Stimulated activated naive CD8-positive, alpha-beta T cell treated with anti-CD3 and anti-CD28 coated beads, Interleukin-15, Interleukin-2, amounts not matched to agents 100 ng/mL and 50 ng/mL, for 24 hours (primary cell): ENCODE results near the gene SPART.
A peak's percentile ranks its signal among the peaks of the same experiment; 100 is the strongest.

Source experiments
- H3K27ac Mint-ChIP-seq: one replicate; pipeline ENCODE4 v1.8.0; 2021; ENCODE audit warnings: mild to moderate bottlenecking, mixed read lengths
- H3K27me3 Mint-ChIP-seq: one replicate; pipeline ENCODE4 v1.8.0; 2021; ENCODE audit warnings: mixed read lengths
- H3K36me3 Mint-ChIP-seq: one replicate; pipeline ENCODE4 v1.8.0; 2021; ENCODE audit warnings: low read depth, mixed read lengths
- H3K4me1 Mint-ChIP-seq: one replicate; pipeline ENCODE4 v1.8.0; 2021; ENCODE audit warnings: low read depth, mixed read lengths
- H3K4me3 Mint-ChIP-seq: one replicate; pipeline ENCODE4 v1.8.0; 2021; ENCODE audit warnings: mild to moderate bottlenecking, mixed read lengths
- H3K9me3 Mint-ChIP-seq: one replicate; pipeline ENCODE4 v1.8.0; 2021; ENCODE audit warnings: mixed read lengths

SPART gene

DNA sequence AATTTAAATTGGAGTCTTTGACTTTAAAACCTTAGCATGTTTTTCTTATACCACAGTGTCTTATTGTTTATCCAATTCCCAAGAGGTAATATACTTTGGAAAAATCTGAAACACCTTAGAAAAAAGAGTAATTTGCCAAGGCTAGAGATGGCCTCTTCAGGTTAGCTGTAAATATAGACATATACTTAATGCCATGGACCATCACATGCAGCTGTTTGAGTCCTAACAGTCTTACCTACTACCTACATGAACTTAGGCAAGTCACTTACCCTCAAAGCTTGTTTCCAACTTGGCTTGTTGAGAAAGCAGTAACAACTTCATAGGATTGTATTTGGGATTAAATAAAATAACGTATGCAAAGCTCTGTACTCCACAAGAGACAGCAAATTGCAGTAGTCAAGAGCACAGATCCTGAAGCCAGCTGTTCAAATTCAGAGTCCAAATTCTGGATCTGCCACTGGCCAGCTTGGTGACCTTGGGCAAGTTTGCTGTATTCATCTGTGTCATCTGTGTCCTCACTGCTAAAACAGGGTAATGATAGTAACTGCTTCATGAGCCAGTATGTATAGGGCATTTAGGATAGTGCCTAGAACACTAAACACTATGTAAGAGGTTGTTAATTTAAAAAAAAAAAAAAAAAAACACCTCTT is 13.2 kb upstream of the SPART start:
- H3K9me3 Mint-ChIP-seq: no peaks in the 10 kb centered on the region
- peaks cover 3% of the 10 kb centered on the region for H3K27me3 Mint-ChIP-seq
- H3K4me3 Mint-ChIP-seq: no peak overlapping the region
- H3K27ac Mint-ChIP-seq: no peak overlapping the region
- no peaks in the 10 kb centered on the region for H3K36me3 Mint-ChIP-seq
- no peaks in the 10 kb centered on the region for H3K4me1 Mint-ChIP-seq

- H3K36me3 Mint-ChIP-seq: no peaks in the 10 kb centered on the region
- H3K27ac Mint-ChIP-seq: no peak overlapping the region
- no peaks in the 10 kb centered on the region for H3K4me1 Mint-ChIP-seq
- H3K27me3 Mint-ChIP-seq: peaks cover 3% of the 10 kb centered on the region
- H3K4me3 Mint-ChIP-seq: no peak overlapping the region
- H3K9me3 Mint-ChIP-seq: no peaks in the 10 kb centered on the region
These were observed 12.1 kb upstream of the SPART start for GRCh38 chr13:36358175-36358718.

- no peak overlapping the region for H3K4me3 Mint-ChIP-seq
- H3K27me3 Mint-ChIP-seq: peaks cover 3% of the 10 kb centered on the region
- H3K9me3 Mint-ChIP-seq: no peaks in the 10 kb centered on the region
These were observed 11.5 kb upstream of the SPART start for GRCh38 chr13:36357692-36358091.

DNA sequence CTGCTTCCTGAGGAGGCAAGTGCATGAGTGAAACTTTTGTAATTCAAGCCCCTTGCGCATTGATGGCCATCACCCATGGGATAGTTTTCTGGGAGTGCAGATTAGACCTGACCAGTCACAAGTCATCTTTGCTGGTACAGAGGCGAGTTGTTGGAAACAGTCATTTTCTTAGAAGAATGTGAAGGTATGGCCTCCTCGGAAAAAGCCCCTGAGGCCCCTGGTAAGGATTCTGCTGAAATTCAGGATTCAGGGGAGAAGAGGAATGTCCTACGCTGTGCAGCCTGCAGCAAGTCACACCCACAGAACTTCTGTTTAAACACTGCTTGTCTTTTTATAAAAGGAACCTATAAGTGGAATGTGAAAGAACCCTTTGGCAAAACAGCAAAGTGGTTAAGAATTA is 11.0 kb upstream of the SPART start:
- Mint-ChIP-seq H3K27ac (no peak overlapping the region), H3K9me3 (no peaks in the 10 kb centered on the region), H3K27me3 (peaks cover 6% of the 10 kb centered on the region), H3K4me1 (no peaks in the 10 kb centered on the region), H3K4me3 (no peak overlapping the region), H3K36me3 (no peaks in the 10 kb centered on the region)

More at GRCh38 chr13:36357692-36358091, 11.5 kb upstream of the SPART start:
- Mint-ChIP-seq H3K27ac (no peak overlapping the region), H3K4me1 (no peaks in the 10 kb centered on the region), H3K36me3 (no peaks in the 10 kb centered on the region)

DNA sequence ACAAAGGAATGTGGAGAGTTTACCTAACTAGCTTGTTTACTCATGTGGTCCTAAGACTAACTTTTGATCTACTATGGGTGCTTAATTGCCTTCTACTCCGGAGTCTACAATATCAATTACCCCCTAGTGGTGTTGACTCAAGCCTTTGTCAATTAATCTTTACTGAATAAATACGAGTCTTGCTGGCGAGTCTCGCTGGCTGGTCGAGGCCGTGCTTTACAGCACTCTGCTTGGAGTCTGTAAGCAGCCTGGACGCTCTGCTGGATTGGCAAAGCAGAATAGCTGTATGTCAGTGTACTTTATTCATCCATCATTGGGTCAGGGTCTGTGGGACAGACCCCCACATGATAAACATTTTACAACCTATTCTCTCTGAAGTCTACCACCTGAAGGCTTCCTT is 9.9 kb upstream of the SPART start:
- no peaks in the 10 kb centered on the region for H3K9me3 Mint-ChIP-seq
- no peaks in the 10 kb centered on the region for H3K36me3 Mint-ChIP-seq
- H3K4me3 Mint-ChIP-seq: no peak overlapping the region
- H3K4me1 Mint-ChIP-seq: no peaks in the 10 kb centered on the region
- H3K27me3 Mint-ChIP-seq: peaks cover 6% of the 10 kb centered on the region
- H3K27ac Mint-ChIP-seq: no peak overlapping the region

DNA sequence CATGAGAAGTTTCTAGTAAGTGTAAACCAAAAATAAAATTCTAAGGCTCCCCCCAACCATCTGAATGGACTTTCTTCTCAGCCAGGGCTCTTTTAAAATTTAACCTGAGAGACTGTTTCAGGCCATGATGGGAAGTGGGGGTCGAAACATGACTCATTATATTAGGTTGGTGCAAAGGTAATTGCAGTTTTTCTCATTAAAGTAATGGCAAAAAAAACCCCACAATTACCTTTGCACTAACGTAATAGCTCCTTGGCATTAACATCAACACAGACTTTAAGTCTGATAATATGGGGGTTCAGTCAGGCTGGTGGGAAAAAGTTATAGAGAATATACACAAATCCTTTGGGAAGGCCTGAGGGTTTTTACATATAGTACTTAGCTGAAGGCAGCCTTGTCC is 9.4 kb upstream of the SPART start:
- Mint-ChIP-seq H3K36me3 (no peaks in the 10 kb centered on the region), H3K4me3 (no peak overlapping the region), H3K27ac (no peak overlapping the region), H3K4me1 (no peaks in the 10 kb centered on the region), H3K27me3 (peaks cover 6% of the 10 kb centered on the region), H3K9me3 (no peaks in the 10 kb centered on the region)

GRCh38 chr13:36354842-36355623 is 8.8 kb upstream of the SPART start:
- peaks cover 6% of the 10 kb centered on the region for H3K27me3 Mint-ChIP-seq
- H3K4me1 Mint-ChIP-seq: no peaks in the 10 kb centered on the region
- H3K27ac Mint-ChIP-seq: no peak overlapping the region
- no peak overlapping the region for H3K4me3 Mint-ChIP-seq
- H3K36me3 Mint-ChIP-seq: no peaks in the 10 kb centered on the region
- H3K9me3 Mint-ChIP-seq: no peaks in the 10 kb centered on the region

DNA sequence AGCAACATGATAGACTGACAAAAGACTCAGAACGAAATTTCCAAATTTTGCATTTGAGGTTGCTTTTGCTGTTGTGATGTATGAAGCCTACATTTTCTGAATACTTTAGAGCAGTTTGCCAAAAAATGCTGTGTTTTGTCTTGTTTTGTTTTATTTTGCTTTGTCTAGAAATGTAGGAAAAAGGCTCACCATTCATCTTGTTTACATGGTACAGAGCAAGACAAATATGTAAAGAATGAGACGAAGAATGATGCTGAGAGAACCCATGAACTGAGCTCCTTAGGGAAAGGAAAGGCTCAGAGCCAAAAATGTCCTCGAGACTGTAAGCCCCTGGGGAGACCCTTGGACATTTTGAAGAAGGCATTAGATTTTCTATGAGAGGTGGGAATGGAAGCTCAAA is 6.8 kb upstream of the SPART start:
- Mint-ChIP-seq H3K9me3 (no peaks in the 10 kb centered on the region), H3K27ac (no peak overlapping the region), H3K4me1 (no peaks in the 10 kb centered on the region), H3K36me3 (no peaks in the 10 kb centered on the region), H3K27me3 (peaks cover 4% of the 10 kb centered on the region), H3K4me3 (no peak overlapping the region)

DNA sequence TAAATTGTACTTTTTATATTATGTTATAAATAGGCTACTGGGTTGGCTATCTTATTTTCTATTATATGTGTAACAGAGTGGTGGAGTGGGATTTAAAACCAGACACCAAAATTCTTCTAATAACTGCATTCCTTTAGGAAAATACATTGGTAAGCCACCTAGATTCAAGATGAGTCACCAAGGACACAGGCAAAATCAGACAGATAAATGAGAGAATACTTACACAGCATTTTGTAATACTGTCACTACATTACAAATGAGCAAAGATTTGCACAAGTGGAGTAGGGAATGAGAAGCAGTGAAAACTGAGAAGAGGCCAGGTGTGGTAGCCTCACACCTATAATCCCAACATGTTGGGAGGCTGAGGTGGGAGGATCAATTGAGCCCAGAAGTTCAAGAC is 6.2 kb upstream of the SPART start:
- H3K27me3 Mint-ChIP-seq: peaks cover 4% of the 10 kb centered on the region
- H3K36me3 Mint-ChIP-seq: no peaks in the 10 kb centered on the region
- no peaks in the 10 kb centered on the region for H3K9me3 Mint-ChIP-seq
- no peak overlapping the region for H3K4me3 Mint-ChIP-seq
- H3K27ac Mint-ChIP-seq: no peak overlapping the region
- H3K4me1 Mint-ChIP-seq: no peaks in the 10 kb centered on the region

GRCh38 chr13:36347531-36348210 is 1.5 kb upstream of the SPART start:
- H3K36me3 Mint-ChIP-seq: no peaks in the 10 kb centered on the region
- H3K9me3 Mint-ChIP-seq: no peaks in the 10 kb centered on the region
- H3K27ac Mint-ChIP-seq: no peak overlapping the region

GRCh38 chr13:36345438-36346221 is 564 bp downstream of the SPART start:
- Mint-ChIP-seq H3K9me3 (no peaks in the 10 kb centered on the region), H3K4me1 (peaks cover 40% of the 10 kb centered on the region), H3K36me3 (no peaks in the 10 kb centered on the region), H3K4me3 (peak overlapping the region; percentile 90), H3K27ac (peak overlapping the region; percentile 86), H3K27me3 (no peaks in the 10 kb centered on the region)

More at GRCh38 chr13:36347531-36348210, 1.5 kb upstream of the SPART start:
- peaks cover 28% of the 10 kb centered on the region for H3K4me1 Mint-ChIP-seq
- no peak overlapping the region for H3K4me3 Mint-ChIP-seq
- peaks cover 4% of the 10 kb centered on the region for H3K27me3 Mint-ChIP-seq

- H3K4me1 Mint-ChIP-seq: peaks cover 41% of the 10 kb centered on the region
- peak overlapping the region; percentile 86 for H3K27ac Mint-ChIP-seq
- H3K27me3 Mint-ChIP-seq: no peaks in the 10 kb centered on the region
- peak overlapping the region; percentile 90 for H3K4me3 Mint-ChIP-seq
- no peaks in the 10 kb centered on the region for H3K36me3 Mint-ChIP-seq
- no peaks in the 10 kb centered on the region for H3K9me3 Mint-ChIP-seq
These were observed 1.2 kb downstream of the SPART start for GRCh38 chr13:36344886-36345437.

DNA sequence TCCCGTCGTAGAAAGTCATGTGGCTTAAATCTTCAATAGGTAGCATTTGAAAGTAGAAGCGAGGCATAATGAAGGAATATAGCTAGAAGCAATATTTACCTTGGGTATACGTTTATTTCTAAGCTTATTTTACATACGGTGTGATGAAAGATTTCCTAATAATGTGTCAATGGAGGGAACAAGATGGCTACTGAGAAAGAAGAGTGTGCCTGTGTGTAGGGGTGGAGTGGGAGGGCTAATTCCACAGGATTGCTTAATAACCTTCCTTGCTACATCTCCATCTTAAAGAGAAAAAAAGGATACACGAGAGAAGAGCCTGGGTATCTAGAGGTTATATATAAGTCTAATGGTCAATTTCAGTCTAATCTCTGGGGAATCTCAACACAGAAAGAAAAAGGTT is 2.0 kb downstream of the SPART start:
- H3K4me1 Mint-ChIP-seq: peaks cover 41% of the 10 kb centered on the region
- H3K4me3 Mint-ChIP-seq: peak overlapping the region; percentile 57
- H3K36me3 Mint-ChIP-seq: no peaks in the 10 kb centered on the region
- no peaks in the 10 kb centered on the region for H3K9me3 Mint-ChIP-seq
- H3K27ac Mint-ChIP-seq: no peak overlapping the region
- no peaks in the 10 kb centered on the region for H3K27me3 Mint-ChIP-seq

GRCh38 chr13:36343766-36344165 is 2.4 kb downstream of the SPART start:
- H3K27me3 Mint-ChIP-seq: no peaks in the 10 kb centered on the region
- no peak overlapping the region for H3K27ac Mint-ChIP-seq
- no peaks in the 10 kb centered on the region for H3K9me3 Mint-ChIP-seq
- peaks cover 45% of the 10 kb centered on the region for H3K4me1 Mint-ChIP-seq
- peak overlapping the region; percentile 57 for H3K4me3 Mint-ChIP-seq
- peaks cover 4% of the 10 kb centered on the region for H3K36me3 Mint-ChIP-seq
